Endothelial cell of umbilical vein (primary cell): ENCODE measurements around the gene MT1G. TPM values are rescaled to one million over a fixed set of nuclear protein-coding genes. Genes with fewer than 3 reads are reported as not detected.

Experiments
- BruUV-seq: library from RNA; stranded (reverse); fragments of 400-500 nt; replicated peaks from 2 replicates; lab custom pipeline; 2021; lab: Mats Ljungman, UMichigan
- CTCF ChIA-PET: fragments of 300-600, 350-600 bp; sonication (Branson Sonifier 250); formaldehyde crosslinking; loops from one replicate; lab custom pipeline; 2021; ENCODE audit warnings: antibody characterized with exemption, inconsistent platforms; lab: Charles Lee
- POLR2A ChIA-PET: fragments of 300-600, 350-600 bp; sonication (Branson Sonifier 250); formaldehyde crosslinking; loops from one replicate; lab custom pipeline; 2021; ENCODE audit warnings: antibody characterized with exemption, inconsistent platforms; lab: Charles Lee
- DNase-seq: peaks from one replicate; pipeline ENCODE4 v3.0.0-alpha.2; 2011; ENCODE audit warnings: low read depth, low spot score
- FAIRE-seq: peaks from 2 replicates; lab custom pipeline; 2011; peaks lifted over from hg19 to GRCh38; lab: Jason Lieb, UNC
- H2AFZ ChIP-seq: 2 replicates; pipeline ENCODE4 v1.6.0; 2012; ENCODE audit warnings: low read depth, low read length, control low read depth, inconsistent platforms
- H3K27ac ChIP-seq: 2 replicates; pipeline ENCODE4 v1.5.1; 2011; ENCODE audit warnings: low read depth, mild to moderate bottlenecking, control low read depth, low read length, moderate library complexity; ENCODE audit not compliant: insufficient read depth
- H3K27me3 ChIP-seq, 2 experiments: 2 replicates each; pipeline versions ENCODE4 v1.6.0 to v1.6.1; 2011; ENCODE audit warnings: low read length in 2 of 2, mixed read lengths in 1 of 2; ENCODE audit not compliant: control insufficient read depth in 2 of 2, insufficient read depth in 2 of 2
- H3K36me3 ChIP-seq, 2 experiments: 2 replicates in 1 of 2; 3 replicates in 1 of 2; pipeline ENCODE4 v1.5.1; 2011; ENCODE audit warnings: low read length in 2 of 2, mild to moderate bottlenecking in 1 of 2, moderate library complexity in 1 of 2; ENCODE audit not compliant: control insufficient read depth in 2 of 2, insufficient read depth in 2 of 2; ENCODE audit errors: extremely low read depth in 1 of 2
- H3K4me1 ChIP-seq: 3 replicates; pipeline ENCODE4 v1.5.1; 2011; ENCODE audit warnings: mild to moderate bottlenecking, low read length; ENCODE audit not compliant: control insufficient read depth, insufficient read depth; ENCODE audit errors: extremely low read depth
- H3K4me2 ChIP-seq: 2 replicates; pipeline ENCODE4 v1.6.1; 2011; ENCODE audit warnings: low read length, control low read depth, mixed read lengths; ENCODE audit not compliant: insufficient read depth
- H3K4me3 ChIP-seq, 3 experiments: fragments of 200-600 bp in 1 of 3; sonication (generic), shearing (Covaris generic) in 1 of 3; replicated peaks in 1 of 3; 2 replicates each; pipeline ENCODE4 v1.5.1; 2011 to 2016; ENCODE audit warnings: control low read depth in 3 of 3, low read length in 3 of 3, mild to moderate bottlenecking in 2 of 3, inconsistent platforms in 1 of 3, low read depth in 1 of 3, moderate library complexity in 1 of 3; ENCODE audit not compliant: insufficient read depth in 1 of 3
- H3K79me2 ChIP-seq: 2 replicates; pipeline ENCODE4 v1.6.0; 2012; ENCODE audit warnings: low read length, inconsistent platforms; ENCODE audit not compliant: control insufficient read depth, insufficient read depth
- H3K9ac ChIP-seq: replicated peaks from 2 replicates; pipeline ENCODE3; 2011; ENCODE audit warnings: low read length, control low read depth; ENCODE audit not compliant: insufficient read depth; ENCODE audit errors: extremely low read depth
- H3K9me1 ChIP-seq: replicated peaks from 3 replicates; pipeline ENCODE4 v1.6.0; 2011; ENCODE audit warnings: mild to moderate bottlenecking, low read length; ENCODE audit not compliant: control insufficient read depth, insufficient read depth; ENCODE audit errors: extremely low read depth
- H3K9me3 ChIP-seq: replicated peaks from 2 replicates; pipeline ENCODE4 v1.5.1; 2012; ENCODE audit warnings: low read length, inconsistent platforms; ENCODE audit not compliant: control insufficient read depth, insufficient read depth
- H4K20me1 ChIP-seq: replicated peaks from 2 replicates; pipeline ENCODE3; 2011; ENCODE audit warnings: mild to moderate bottlenecking, low read length; ENCODE audit not compliant: control insufficient read depth, insufficient read depth; ENCODE audit errors: extremely low read depth
- FOS ChIP-seq: IDR thresholded peaks from 2 replicates; pipeline ENCODE4 v1.6.1; 2011; ENCODE audit warnings: mild to moderate bottlenecking, low read length, moderate library complexity, borderline replicate concordance; ENCODE audit not compliant: insufficient read depth
- POLR2A ChIP-seq: IDR thresholded peaks from 2 replicates; pipeline ENCODE4 v1.6.1; 2012; ENCODE audit warnings: low read depth, mild to moderate bottlenecking, control low read depth, low read length
- POLR2AphosphoS5 ChIP-seq: IDR thresholded peaks from 2 replicates; pipeline ENCODE4 v1.6.1; 2012; ENCODE audit warnings: low read depth, mild to moderate bottlenecking, control low read depth, low read length, moderate library complexity; ENCODE audit not compliant: insufficient read depth
- dilution Hi-C: fragments of 300-500 bp; cut with MboI; formaldehyde crosslinking; loops from one replicate; pipeline ENCODE4 v1.15.0; 2019; ENCODE audit warnings: low sequenced_read_pairs; ENCODE audit not compliant: extremely low pct_ligation_motif_present
- intact Hi-C: fragments of 100-400 bp; cut with micrococcal nuclease; formaldehyde crosslinking; loops from one replicate; pipeline ENCODE4 v1.10.0; 2022
- polyA plus RNA-seq, 4 experiments: library from polyadenylated mRNA; depleted of rRNA in 3 of 4; stranded (reverse) in 3 of 4; unstranded in 1 of 4; fragments of >200 nt; gene quantifications; 2 replicates each; pipeline versions ENCODE4 v1.2.1 to v1.2.3, GENCODE V29; 2011 to 2012; ENCODE audit warnings: missing spikeins in 1 of 4
- total RNA-seq: library from RNA; stranded (reverse); gene quantifications from 2 replicates; pipeline ENCODE4 v1.2.3, GENCODE V29; 2021

MT1G gene
- total and polyA plus RNA-seq, 2 donors (not counting 3 experiments of a cell fraction or from before 2014, with no cell fraction given) = not detected

DNA sequence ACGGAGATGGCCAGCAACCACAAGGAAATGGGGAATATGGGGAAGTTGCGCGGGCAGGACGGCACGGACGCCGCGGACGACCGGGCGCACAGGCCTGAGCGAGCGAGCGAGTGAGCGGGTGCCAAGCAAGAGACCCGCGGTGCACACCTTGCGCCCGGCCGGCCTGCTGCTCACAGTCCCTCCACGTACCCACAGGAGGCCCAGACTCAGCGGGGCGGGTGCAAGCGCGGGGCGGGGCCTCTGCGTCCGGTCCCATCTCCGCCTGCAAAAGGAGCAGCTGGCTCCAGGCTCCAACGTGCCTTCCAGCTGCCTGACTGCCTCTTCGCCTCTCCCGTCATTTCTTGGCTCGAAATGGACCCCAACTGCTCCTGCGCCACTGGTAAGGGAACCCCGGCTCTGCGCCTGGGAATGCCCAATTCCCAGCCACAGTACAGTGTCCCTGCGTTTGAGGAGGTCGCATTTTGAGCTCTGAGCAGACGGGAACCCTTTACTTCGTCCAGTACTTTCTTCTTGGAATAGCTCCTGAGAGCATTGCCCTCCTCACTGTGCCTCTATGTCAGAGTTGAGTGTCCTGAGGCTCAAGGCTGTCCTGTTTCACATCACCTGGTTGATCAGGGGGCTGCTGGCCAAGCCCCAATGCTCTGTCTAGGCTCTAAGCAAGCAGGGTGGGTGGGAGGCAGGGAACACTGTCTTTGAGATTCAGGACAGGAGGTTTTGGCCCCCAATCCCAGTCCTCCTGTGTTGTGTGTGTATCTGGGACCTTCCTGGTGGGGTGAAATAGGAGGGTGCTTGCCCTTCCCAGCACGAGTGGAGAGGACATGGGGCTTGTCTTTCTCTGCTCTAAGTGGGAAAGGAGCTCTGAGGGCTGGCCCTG lies 50.4 kb downstream of the MT1G start:
- Histone ChIP-seq H3K36me3 (no peaks in the 10 kb centered on the region), H4K20me1 (no peaks in the 10 kb centered on the region), H2AFZ (peak overlapping the region; percentile 97), H3K9me3 (no peaks in the 10 kb centered on the region), H3K9ac (peak overlapping the region; percentile 63), H3K4me1 (peaks cover 52% of the 10 kb centered on the region), H3K27ac (peak overlapping the region; percentile 59), H3K9me1 (no peaks in the 10 kb centered on the region), H3K4me2 (peak overlapping the region; percentile 93), H3K27me3 (no peaks in the 10 kb centered on the region), H3K4me3 (peak overlapping the region; percentile 31 to 63 (median 41)), H3K79me2 (peaks cover 11% of the 10 kb centered on the region)
- no peak for DNase-seq
- no TSS peak for BruUV-seq
- CTCF ChIA-PET = interaction anchor here (0.8 to 2.3 kb wide), 8 partner anchors 9 to 85 kb away, joined by 3 to 10 read pairs (median 4); no protein-coding TSS in a partner anchor
- peak; percentile 69 for FAIRE-seq
- POLR2A ChIA-PET = interaction anchor here (0.9 to 1.8 kb wide), 5 partner anchors 8 to 84 kb away, joined by 3 to 11 read pairs (median 6); partner anchors contain the start of genes MT1E and MT2A
- intact Hi-C loops (no loop called here), dilution Hi-C loops (no loop called here)
- TF ChIP-seq POLR2AphosphoS5 (peak; percentile 60), FOS (no peak), POLR2A (peak; percentile 61)

Other genes with a start within 250 kb of the MT1G start
- gene AMFR, start 242.5 kb downstream of the MT1G start, total RNA-seq = 66.5 and 77.4 TPM in 2 replicates
- 71.7 and 75.4 TPM in 2 replicates for gene AMFR, start 242.5 kb downstream of the MT1G start, polyA plus RNA-seq
- 155 and 158 TPM in 2 replicates for gene NUDT21, start 216.7 kb downstream of the MT1G start, total RNA-seq
- gene NUDT21, start 216.7 kb downstream of the MT1G start, polyA plus RNA-seq = 48.2 and 56.4 TPM in 2 replicates
- 52.3 and 54.8 TPM in 2 replicates for gene OGFOD1, start 216.5 kb downstream of the MT1G start, total RNA-seq
- gene OGFOD1, start 216.5 kb downstream of the MT1G start, polyA plus RNA-seq = 16.5 and 26.6 TPM in 2 replicates
- gene BBS2, start 148.0 kb downstream of the MT1G start, total RNA-seq = 33.3 and 44.8 TPM in 2 replicates
- gene BBS2, start 148.0 kb downstream of the MT1G start, polyA plus RNA-seq = 36.7 and 37.6 TPM in 2 replicates
- gene MT4, start 103.0 kb downstream of the MT1G start, total RNA-seq = not detected in 2 replicates
- gene MT4, start 103.0 kb downstream of the MT1G start, polyA plus RNA-seq = not detected in 2 replicates
- gene MT3, start 78.5 kb downstream of the MT1G start, total RNA-seq = not detected in 2 replicates
- 0.37 TPM in 1 of 2 replicates, not detected in the other for gene MT3, start 78.5 kb downstream of the MT1G start, polyA plus RNA-seq
- gene MT2A, start 59.5 kb downstream of the MT1G start, total RNA-seq = 1,337 and 1,517 TPM in 2 replicates
- 260 and 276 TPM in 2 replicates for gene MT2A, start 59.5 kb downstream of the MT1G start, polyA plus RNA-seq
- 201 and 346 TPM in 2 replicates for gene MT1E, start 42.3 kb downstream of the MT1G start, total RNA-seq
- gene MT1E, start 42.3 kb downstream of the MT1G start, polyA plus RNA-seq = 186 and 208 TPM in 2 replicates
- gene MT1M, start 35.4 kb downstream of the MT1G start, total RNA-seq = 1.8 and 4.6 TPM in 2 replicates
- 4.1 and 4.3 TPM in 2 replicates for gene MT1M, start 35.4 kb downstream of the MT1G start, polyA plus RNA-seq
- 5.4 and 8.4 TPM in 2 replicates for gene MT1A, start 29.4 kb downstream of the MT1G start, total RNA-seq
- 2.3 and 6.5 TPM in 2 replicates for gene MT1A, start 29.4 kb downstream of the MT1G start, polyA plus RNA-seq
- gene MT1B, start 16.2 kb downstream of the MT1G start, total RNA-seq = not detected in 2 replicates
- not detected in 2 replicates for gene MT1B, start 16.2 kb downstream of the MT1G start, polyA plus RNA-seq
- gene MT1F, start 10.1 kb downstream of the MT1G start, total RNA-seq = 1.4 and 2.6 TPM in 2 replicates
- 2.2 and 2.3 TPM in 2 replicates for gene MT1F, start 10.1 kb downstream of the MT1G start, polyA plus RNA-seq
- not detected in 2 replicates for gene MT1H, start 1.7 kb upstream of the MT1G start, total RNA-seq
- gene MT1H, start 1.7 kb upstream of the MT1G start, polyA plus RNA-seq = not detected in 2 replicates
- 15.6 and 19.2 TPM in 2 replicates for gene MT1X, start 14.4 kb upstream of the MT1G start, total RNA-seq
- 46.7 and 73.6 TPM in 2 replicates for gene MT1X, start 14.4 kb upstream of the MT1G start, polyA plus RNA-seq
- 111 and 124 TPM in 2 replicates for gene NUP93, start 62.1 kb upstream of the MT1G start, total RNA-seq
- gene NUP93, start 62.1 kb upstream of the MT1G start, polyA plus RNA-seq = 62.3 and 66.6 TPM in 2 replicates
- not detected in 2 replicates for gene SLC12A3, start 197.1 kb upstream of the MT1G start, total RNA-seq
- gene SLC12A3, start 197.1 kb upstream of the MT1G start, polyA plus RNA-seq = not detected in 2 replicates